ENCODE results near the gene ROR2.

The ROR2 gene

DNA sequence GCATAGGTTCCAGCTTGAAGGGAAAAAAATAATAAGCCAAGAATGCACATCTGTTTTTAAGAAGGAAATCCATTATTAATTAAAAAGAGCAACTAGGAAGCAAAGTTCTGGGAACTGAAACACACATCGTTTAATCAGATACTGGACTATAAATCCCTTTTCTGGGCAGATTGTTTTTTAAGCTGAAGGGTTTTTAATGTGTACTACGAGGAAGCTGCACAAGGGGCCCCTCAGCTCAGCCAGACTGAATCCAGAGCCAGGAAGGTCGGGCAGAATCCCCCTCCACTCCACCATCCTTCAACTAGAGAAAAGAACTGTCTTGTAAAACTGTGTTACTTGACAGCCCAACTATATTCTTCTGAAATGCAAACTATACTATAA, 49.2 kb downstream of the ROR2 start:
- DNase-seq (ENCODE audit: low read depth), result no peak

DNA sequence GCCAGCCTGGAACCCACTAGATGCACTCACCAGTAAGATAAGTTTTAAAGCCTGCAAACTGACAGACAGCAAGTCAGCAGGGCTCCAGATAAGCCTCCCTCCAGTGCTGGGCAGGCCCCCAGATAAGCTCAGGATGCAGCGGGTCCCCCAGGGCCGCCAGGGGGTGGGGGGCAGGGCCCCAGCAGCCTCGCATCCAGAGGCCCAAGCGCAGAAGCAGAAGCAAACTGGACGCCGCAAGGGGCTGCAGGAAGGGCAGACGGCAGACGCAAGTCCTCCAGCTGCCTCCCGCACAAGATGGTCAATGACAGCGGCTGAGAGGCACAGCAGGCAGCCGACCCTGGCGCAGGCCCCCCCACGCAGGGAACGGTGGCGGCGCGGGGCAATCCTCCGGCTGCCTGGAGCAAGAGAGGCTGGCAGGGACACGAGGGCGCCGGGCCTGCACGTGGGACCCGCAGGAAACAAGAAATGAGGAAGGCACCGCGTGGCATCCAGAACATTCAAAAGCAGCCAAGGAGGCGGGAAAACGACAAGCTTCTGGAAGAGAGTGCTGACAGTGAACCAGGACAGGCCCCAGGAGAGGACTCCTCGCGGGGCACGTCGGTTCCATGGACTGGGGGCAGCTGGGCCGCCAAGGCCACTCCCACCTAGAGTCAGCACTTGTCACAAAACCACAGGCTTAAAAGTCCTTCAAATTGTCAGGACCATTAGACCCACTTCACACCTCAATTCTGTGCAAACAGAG, 49.8 kb downstream of the ROR2 start:
- no peak for DNase-seq (ENCODE audit: low read depth)

DNA sequence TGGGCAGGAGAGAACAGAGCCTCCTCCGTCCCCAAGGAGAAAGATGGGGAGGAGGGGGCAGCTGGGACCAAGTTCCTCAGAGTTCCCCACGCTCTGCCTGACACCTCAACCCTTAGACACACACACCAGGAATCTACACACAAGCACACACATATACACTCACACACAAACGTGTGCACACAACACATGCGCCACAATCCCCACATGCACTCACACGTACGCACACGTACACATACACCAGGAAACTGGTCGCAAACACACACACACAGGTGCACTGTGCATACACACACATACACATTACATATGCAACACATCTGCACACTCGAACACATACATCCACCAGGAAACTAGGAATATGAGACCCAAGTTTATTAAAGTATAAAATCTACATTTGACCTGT, 50.4 kb downstream of the ROR2 start:
- DNase-seq (ENCODE audit: low read depth), result no peak

DNA sequence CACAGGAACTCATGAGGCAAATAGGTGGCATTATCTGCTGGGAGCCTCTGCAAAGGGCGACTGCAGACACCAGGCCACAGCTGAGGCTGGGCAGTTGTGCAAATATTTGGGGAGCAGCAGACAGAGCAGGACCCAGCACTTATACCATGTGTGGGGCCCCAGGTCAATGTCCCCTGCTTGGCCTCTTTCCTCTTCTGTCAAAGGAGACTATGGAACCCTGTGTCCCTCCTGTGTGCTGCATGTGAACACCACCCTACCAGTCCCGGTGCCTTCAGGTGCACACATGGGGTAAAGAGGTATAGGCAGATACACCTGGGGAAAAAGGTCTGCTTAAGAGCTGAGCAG, 50.8 kb downstream of the ROR2 start:
- no peak for DNase-seq (ENCODE audit: low read depth)

DNA sequence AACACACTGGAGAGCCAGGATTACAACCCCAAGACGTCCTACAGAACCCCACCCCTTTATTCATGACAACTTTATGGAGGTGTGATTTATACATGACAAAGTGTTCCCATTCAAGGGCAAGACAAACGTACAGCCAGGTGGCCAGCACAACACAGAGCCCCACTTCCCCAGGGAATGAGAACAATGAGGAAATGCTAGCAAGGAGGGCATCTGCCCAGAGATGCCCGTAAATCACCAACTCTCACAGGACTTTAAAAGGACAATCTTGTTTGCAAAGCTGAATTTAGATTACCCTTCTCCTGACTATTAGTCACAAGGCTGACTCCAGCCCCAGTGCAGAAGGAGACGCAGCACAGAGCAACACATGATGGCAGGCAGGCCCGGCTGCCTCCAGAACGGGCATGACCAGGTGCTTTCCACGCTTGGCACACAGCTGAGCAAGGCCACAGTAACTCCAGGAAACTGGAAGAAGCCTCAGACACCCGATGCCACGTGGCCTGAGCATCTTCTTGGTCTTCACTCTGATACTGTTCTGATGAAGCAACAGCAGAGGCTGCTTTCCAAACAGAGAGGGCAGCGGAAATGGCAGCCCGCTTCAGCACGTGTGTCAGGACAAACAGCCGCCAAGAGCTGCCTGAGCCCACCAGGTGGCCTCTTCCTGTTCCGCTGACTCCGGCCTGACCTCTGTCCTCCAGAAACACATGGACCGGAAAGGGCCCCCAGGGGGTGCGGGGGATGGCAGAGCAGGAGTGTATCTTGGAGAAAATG, 51.4 kb downstream of the ROR2 start:
- no peak for DNase-seq (ENCODE audit: low read depth)

DNA sequence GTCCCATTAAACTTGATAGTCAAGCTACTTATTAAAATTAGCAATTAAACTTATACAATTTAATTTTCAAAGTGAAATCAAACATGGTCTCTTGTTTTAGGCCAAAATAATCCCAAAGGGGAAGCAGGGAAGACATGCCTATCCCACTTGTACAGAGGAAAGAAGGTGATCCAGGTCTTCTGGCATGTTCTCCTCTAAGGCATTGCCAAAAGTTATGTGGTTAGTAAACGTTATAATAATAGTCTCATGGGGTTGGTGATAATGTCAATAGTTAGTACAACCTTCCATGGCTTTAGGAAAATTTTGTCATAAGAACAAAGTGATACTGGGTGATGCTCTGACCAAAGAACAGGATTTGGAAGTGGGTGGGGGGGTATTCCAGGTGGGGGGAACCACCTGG, 52.8 kb downstream of the ROR2 start:
- DNase-seq (ENCODE audit: low read depth), result no peak

DNA sequence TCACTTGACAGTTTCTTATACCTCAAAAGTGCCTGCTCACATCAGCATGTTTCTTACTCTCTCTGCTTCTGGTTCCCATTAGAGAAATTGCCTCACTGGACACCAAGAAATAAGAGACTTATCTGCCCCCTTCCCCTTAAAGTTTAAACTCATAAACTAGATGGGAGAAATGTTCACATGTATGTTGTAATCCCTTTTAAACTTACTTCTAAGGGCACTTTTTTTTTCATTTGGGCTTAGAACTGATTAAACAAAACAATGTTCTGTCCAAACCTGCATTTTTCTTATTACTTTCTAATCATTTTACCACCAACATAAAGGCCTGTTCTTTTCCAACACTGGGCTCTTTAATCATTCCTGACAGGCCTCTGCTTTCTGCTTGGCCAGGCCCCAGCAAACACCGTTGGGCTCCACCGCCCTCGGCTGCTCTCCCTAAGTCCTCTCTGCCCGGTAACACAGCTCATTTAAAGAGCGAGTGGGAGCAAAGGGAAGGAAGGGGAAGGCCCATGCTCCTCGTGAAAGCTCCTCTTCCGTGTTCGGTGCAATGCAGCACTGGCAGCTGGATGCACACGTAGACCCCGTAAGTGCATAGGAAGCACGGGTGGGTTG, 53.4 kb downstream of the ROR2 start:
- peak; percentile 78 for DNase-seq (ENCODE audit: low read depth)

DNA sequence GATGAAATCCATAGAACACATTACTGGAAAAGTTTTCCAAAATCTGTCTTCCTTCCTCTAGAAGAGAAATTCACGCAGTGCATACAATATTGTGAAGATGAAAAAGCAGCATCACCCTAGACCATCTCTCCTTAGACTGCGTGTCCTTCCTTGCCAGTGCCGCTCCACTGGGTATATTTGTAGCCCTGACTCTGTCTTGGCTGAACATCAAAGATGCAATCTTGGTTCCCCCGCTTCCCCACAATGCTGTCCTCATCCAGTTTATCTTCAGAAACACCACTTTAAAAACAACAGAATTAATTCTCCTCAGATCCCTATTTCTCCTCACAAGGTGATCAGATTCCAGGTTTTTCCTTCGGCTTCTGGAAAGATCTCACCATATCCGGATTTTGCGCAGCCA, 53.9 kb downstream of the ROR2 start:
- DNase-seq (ENCODE audit: low read depth), result no peak

DNA sequence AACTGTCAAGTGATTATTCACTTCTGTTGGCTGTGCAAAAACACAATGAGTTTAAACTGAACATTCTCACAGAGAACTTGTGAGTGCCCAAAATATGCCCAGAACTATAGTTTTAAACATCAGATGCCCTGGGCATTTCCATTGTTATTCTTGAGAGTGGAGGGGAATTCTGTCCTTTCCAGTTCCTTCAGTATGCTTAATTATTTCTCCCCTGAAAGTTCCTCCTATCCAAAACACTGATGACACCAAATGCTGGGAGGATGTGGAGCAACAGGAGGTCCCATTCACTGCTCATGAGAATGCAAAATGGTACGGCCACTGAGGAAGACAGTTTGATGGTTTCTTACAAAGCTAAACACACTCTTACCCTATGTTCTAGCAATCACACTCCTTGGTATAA, 55.5 kb downstream of the ROR2 start:
- no peak for DNase-seq (ENCODE audit: low read depth)

DNA sequence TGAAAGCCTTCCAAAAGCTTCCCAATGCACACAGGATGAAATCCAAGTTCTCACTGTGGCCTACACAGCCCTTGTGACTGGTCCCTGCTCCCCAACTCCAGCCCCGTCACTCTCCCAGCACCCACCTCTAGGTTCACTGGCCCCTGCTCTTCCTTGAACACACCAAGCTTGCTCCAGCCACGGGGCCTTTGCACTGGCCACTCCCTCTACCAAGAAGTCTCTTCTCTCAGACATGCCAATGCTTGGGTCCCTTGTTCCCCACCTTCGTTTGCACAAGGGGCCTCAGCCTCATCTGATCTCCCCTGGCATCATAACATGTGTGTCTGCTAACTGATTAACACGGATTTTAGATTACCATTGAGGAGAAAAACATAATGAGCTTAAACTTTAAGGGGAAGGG, 56.0 kb downstream of the ROR2 start:
- no peak for DNase-seq (ENCODE audit: low read depth)

DNA sequence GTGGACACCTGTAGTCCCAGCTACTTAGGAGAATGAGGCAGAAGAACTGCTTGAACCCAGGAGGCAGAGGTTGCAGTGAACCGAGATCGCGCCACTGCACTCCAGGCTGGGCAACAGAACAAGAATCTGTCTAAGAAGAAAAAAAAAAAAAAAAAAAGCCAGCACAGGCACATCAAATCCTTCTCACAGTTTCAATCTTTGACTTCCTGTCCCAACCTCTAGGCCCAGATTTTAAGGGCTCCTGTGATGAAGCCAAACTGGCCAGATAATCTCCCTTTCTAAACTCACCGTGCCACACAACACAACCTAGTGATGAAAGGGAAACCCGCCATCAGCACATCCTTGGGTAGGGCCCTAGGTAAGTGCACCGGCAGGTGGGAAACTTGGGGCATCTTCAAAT, 58.1 kb downstream of the ROR2 start:
- DNase-seq (ENCODE audit: low read depth), result no peak

DNA sequence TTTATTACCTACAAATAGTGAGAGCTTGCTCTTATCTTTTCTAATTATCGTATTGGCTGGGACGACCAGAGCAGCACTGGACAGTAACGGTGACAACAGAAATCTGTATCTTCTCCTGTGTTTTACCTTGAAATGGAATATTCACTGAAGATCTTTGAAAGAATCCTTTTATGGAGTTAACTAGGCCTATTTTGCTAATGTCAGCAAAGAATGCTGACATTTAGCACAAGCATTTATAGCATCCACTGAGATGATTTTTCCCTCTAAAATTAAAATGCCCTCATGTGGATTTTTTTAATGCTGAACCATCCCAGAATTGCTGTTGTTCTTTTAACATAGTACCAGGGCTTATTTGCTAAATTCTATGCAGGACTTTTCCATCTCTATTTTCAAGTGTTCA, 59.4 kb downstream of the ROR2 start:
- DNase-seq (ENCODE audit: low read depth), result no peak

DNA sequence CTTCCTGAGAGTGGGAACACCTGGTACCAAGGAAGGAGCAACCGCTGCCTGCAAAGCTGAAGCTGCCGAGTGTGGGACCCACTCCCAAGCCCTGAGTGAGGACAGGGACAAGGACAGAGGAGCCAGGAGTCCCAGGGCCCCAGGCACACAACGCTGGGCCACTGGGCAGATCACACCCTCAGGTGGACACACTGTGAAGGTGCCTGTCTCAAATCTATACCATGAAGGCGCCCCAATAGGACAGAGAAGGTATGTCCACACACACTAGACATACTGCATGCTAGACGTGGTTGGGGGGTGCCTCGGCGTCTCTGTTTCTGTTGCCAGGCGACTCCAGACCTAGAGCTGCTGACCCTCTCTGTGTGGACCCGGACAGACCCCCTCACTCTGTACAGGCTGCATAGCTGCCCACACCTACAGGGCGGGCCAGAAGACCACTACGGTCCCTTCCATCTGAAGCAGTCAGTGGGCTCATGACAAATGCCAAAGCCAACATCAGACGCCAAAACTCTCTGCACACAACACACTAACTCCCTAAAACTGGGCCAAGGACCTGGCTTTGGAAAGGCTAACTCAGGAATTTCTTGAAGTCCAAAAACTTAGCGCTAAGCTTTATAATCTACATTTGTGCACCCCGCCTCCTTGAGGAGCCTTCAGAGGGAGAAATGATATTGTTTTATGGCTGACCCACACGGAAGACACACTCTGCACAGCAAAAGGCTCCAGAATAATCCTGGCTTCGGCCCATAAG, 60.7 kb downstream of the ROR2 start:
- no peak for DNase-seq (ENCODE audit: low read depth)

DNA sequence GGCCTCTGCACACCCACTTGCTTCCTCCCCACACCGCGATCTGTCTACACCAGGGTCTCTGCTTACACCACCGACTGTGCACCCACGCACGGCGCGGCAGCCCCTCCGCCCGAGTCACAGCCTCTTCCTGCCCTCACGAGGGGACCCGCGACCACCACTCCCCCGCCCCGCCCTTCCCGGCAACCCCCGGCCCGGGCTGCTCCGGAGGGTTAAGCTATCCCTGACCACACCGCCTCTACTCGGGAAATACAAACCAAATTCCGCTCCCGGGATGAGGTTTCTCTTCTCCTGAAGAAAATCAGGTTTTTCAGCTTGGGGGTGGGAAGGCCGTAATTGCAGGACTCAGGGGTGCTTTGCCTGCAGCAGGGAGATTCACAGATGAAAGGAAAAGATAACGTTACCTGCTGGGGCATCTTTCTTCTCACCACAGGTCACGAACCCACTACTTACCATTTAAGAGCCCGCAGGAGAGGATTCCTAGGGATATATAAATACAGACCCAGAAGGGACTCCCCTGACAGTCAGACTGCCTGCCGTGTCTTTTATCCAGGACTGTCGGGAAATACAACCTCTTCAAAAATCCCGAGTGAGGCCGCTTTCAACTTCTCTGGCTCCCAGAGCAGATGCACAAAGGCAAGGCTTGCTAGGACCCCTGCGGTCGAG, 63.5 kb downstream of the ROR2 start:
- no peak for DNase-seq (ENCODE audit: low read depth)

DNA sequence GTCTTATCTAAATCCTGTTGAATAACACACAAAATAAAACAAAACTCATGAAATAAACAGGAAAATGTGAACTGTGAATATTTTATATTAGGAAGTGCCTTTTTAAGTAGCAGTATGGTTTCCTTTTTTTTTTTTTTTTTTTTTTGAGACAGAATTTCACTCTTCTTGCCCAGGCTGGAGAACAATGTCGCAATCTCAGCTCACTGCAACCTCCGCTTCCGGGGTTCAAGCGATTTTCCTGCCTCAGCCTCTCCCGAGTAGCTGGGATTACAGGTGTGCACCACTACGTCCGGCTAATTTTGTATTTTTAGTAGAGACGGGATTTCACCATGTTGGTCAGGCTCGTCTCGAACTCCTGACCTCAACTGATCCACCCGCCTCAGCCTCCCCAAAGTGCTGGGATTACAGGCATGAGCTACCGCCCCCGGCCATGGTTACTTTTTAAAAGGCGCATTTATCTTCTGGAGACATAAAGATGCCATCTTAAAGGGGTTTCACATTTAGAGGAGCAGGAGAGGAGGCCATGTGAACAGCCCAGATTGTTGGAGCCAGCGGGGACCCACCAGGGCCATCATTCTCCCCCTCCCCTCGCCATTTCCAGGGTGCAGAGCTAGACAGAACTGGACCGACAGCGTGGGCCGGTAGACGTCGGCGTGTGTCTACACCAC, 64.1 kb downstream of the ROR2 start:
- DNase-seq (ENCODE audit: low read depth), result no peak

DNA sequence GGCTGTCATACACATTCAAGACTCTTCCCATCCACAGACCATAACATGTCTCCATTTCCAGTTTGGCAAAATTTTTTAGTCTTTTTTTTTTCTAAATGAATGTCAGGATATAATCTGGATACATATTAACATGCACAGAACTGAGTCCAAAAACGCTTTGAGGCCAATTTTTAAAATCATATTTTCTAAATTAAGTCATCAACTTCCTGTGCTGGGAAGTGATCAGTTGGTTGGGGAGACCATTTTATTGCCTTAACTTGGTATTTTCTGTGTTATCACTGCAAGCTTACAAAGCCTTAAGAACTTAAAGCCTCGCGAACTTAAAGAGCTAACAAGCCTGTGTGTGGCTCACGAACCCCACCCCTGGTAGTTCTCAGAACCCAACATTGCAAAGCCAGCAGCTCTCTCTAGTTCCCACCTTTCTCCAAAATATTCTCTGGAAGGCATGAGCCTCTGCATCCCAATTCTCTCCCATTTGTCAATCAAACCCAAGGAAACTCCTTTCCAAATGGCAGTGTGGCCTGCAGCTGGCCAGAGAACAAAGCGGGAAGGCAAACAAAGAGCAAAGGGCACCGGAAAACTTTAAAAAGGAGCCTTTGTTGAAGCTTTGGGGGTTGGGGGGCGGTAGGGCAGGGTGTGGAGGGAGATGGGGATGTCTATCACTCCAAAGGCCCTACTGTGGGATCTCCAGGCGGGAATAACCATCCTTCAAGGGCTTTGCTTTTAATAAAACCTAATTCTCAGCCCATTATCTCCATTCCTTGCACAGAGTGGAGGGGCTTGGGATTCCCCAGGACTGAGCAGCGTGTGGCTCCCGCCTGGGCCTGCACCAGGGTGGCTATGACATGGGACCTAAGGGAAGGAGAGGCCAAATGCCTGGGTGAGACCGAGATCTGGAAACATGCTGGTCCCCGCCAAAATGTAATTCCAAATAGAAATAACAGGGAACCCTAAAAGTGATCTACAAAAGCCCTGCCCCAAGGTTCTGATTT, 65.0 kb downstream of the ROR2 start:
- no peak for DNase-seq (ENCODE audit: low read depth)

DNA sequence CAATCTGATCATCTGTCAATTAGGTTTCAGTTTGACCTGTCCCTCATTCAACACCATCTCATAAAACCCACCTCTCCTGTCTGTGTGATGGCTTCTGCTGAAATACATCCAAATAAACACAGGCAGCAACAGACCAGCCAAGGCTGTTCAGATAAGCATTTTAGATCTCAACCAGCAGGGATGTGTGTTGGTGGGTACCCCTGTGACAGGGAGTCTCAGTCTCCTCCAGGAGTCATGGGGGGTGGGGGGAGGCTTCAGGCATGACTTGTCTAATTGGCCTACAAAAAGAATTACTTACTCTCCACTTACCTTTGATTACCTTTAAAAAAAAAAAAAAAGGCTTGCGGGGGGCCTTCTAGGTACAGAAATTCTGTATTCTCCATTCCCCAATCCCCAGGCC, 65.9 kb downstream of the ROR2 start:
- no peak for DNase-seq (ENCODE audit: low read depth)

DNA sequence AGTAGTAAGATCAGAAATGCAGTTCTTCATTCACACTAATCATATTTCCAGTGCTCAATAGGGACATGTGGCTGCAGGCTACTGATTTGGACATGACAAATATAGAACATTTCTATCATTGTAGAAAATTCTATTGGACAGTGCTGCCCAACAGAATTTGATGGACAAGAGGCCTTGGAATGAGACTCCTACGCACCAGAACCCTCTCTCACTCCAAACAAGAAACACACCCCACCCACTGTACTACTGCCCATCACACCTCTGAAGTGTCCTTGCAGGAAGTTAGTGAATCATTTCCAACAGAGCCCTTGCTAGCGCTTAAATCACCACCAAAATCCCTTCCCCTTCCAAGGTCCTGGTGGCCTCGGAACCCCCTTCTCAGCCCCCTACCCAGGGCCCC, 66.5 kb downstream of the ROR2 start:
- no peak for DNase-seq (ENCODE audit: low read depth)

DNA sequence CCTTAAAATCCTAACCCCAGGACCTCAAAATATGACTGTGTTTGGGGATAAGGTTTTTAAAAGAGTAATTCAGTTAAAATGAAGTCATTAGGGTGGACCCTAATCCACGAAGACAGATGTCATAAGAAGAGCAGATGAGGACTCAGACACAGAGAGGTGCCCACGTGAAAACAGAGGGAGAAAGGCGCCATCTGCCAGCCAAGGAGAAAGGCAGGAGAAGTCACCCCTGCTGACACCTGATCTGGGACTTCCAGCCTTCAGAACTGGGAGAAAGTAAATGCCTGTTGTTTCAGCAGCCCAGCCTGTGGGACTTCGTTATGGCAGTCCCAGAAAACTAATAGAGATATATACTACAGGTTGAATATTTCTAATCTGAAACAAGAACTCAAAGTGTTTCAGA, 67.4 kb downstream of the ROR2 start:
- DNase-seq (ENCODE audit: low read depth), result no peak

DNA sequence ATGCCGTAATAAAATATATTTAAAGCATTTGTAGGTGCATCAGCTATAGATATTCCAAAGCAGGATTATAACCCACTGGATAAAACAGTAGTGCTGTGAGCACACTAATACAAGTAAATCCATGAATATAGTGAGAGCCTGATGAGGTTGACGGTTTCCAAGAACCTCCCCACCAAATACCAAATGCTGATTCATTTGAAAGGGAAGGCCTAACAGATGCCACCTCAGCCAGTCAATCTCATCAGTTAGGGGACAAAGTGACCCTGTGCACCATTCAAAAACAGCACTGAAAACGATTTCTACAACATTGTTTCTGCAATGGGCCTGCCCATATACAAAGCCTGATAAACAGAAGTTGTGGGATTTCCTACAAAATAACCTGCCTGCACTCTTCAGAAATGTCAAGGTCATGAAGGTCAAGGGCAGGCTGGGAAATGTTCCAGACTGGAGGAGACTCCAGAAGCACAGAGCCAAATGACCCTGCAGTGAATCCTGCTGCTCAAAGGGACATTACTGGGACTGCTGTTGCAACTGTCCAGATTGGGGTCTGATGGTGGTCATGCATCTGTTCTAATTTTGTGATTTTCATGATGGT, 69.6 kb downstream of the ROR2 start:
- no peak for DNase-seq (ENCODE audit: low read depth)
